Tibial artery (tissue), 4 donors: ENCODE measurements around the gene BTRC.
"Not testable (repeated sequence)": the region's sequence is repeated elsewhere in the genome, so short reads cannot be mapped to it uniquely, and the experiment has no call there.

Experiments
- DNase-seq, 2 donors: peaks; one replicate each; pipeline ENCODE4 v3.0.0-alpha.2; 2019
- H3K27ac ChIP-seq, 2 donors: fragments of 200-600 bp; sonication (generic) in 1 of 2; 1 replicate in 1 of 2; 2 replicates in 1 of 2; pipeline ENCODE4 v1.5.1; 2018 to 2019; ENCODE audit warnings: mild to moderate bottlenecking in 1 of 2
- H3K27me3 ChIP-seq, 2 donors: fragments of 200-600 bp; sonication (generic) in 1 of 2; one replicate each; pipeline versions ENCODE4 v1.5.1 to v1.6.0; 2016 to 2019
- H3K36me3 ChIP-seq, 3 donors: fragments of 200-600 bp; sonication (generic) in 2 of 3; one replicate each; pipeline ENCODE4 v1.5.1; 2016 to 2019; ENCODE audit warnings: mild to moderate bottlenecking in 2 of 3
- H3K4me1 ChIP-seq, 4 donors: fragments of 200-600 bp; sonication (generic) in 2 of 4; 1 replicate in 3 of 4; 2 replicates in 1 of 4; pipeline ENCODE4 v1.5.1; 2016 to 2019
- H3K4me3 ChIP-seq, 2 donors: fragments of 200-600 bp; sonication (generic) in 1 of 2; 1 replicate in 1 of 2; 2 replicates in 1 of 2; pipeline ENCODE4 v1.5.1; 2018 to 2019; ENCODE audit warnings: mild to moderate bottlenecking in 2 of 2
- H3K9me3 ChIP-seq, 3 donors: fragments of 200-600 bp; sonication (generic) in 1 of 3; one replicate each; pipeline ENCODE4 v1.5.1; 2016 to 2019
- intact Hi-C: fragments of 100-400 bp; cut with DNase I; formaldehyde crosslinking; loops from one replicate; pipeline ENCODE4 v1.15.0; 2023; ENCODE audit warnings: low total_unique reads
- TF ChIP-seq, protein P1 (sequence below), 2 experiments: fragments of 200-600 bp in 1 of 2; fragments of 450-650 bp in 1 of 2; IDR thresholded peaks; one replicate each; pipeline ENCODE4 v1.5.1; 2017 to 2019; ENCODE audit warnings: antibody characterized with exemption in 2 of 2, mild to moderate bottlenecking in 1 of 2, moderate library complexity in 1 of 2

The BTRC gene

DNA sequence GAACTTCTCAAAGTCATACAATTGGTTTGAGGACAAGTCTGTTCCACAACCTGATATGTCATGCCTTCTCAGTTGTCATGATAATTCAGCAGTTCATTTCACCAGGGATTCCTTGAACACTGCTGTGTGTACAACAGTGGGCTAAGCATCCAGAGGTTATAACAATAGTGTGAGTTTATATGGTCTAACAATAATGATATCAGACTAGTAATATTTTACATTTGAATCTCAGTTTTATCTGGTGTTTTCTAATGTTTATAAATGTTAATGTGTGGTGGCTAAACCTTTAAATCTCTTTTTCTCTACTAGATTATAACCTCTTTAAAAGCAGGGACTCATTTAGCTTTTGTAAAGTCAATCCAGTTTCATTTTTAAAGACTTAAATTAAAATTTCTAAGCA lies 48.7 kb downstream of the BTRC start:
- Histone ChIP-seq H3K36me3 (no peaks in the 10 kb centered on the region), H3K4me1 (peaks cover 0 to 3% (median 0%) of the 10 kb centered on the region in 4 donors), H3K27me3 (no peaks in the 10 kb centered on the region), H3K27ac (no peak overlapping the region), H3K4me3 (no peak overlapping the region), H3K9me3 (no peaks in the 10 kb centered on the region)
- intact Hi-C loops: no loop called here
- TF ChIP-seq, protein P1, sequence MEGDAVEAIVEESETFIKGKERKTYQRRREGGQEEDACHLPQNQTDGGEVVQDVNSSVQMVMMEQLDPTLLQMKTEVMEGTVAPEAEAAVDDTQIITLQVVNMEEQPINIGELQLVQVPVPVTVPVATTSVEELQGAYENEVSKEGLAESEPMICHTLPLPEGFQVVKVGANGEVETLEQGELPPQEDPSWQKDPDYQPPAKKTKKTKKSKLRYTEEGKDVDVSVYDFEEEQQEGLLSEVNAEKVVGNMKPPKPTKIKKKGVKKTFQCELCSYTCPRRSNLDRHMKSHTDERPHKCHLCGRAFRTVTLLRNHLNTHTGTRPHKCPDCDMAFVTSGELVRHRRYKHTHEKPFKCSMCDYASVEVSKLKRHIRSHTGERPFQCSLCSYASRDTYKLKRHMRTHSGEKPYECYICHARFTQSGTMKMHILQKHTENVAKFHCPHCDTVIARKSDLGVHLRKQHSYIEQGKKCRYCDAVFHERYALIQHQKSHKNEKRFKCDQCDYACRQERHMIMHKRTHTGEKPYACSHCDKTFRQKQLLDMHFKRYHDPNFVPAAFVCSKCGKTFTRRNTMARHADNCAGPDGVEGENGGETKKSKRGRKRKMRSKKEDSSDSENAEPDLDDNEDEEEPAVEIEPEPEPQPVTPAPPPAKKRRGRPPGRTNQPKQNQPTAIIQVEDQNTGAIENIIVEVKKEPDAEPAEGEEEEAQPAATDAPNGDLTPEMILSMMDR (IDR thresholded peaks at IDR 0.05): no peak
- no peak for DNase-seq

DNA sequence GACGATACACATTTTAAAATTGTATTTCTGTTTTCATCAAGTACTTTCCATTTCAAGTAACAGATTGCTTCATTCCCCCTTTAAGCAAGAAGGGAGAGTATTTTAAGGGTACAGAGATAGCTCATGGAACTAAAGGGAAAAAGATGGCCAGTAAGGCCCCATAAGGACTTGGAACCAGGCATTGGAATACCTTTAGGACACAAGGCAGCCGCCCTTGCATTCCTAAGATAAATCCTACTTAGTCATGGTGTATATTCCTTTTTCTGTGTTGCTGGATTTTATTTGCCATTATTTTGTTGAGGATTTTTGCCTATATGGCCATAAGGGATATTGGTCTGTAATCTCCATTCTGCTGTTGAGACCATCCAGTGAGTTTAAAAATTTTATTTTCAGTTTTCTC lies 49.2 kb downstream of the BTRC start:
- intact Hi-C loops: no loop called here
- H3K36me3 ChIP-seq: peaks cover 0 to under 1% (median 0%) of the 10 kb centered on the region in 3 donors
- no peaks in the 10 kb centered on the region for H3K27me3 ChIP-seq

DNA sequence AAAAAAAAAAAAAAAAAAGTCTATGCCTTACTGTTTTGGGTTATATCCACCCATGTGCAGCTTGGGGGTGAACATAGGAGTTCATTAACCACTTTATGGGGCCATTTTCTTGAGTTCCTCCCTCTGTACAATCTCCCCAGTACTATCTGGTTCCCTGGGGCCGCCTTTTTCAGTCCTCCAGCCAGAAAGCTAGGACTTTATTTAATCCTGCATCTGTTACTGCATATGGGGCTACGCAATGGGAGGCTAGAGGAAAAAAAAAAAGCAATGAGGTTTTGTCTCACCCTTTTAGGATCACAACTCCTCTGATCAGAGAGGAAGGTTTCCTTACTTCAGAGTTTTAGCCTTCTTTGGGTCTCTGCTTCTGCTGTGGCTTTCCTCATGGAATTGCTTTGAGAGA lies 51.0 kb downstream of the BTRC start:
- H3K27me3 ChIP-seq: no peaks in the 10 kb centered on the region
- TF ChIP-seq, protein P1 (IDR thresholded peaks at IDR 0.05): no peak
- H3K9me3 ChIP-seq: no peaks in the 10 kb centered on the region
- H3K4me3 ChIP-seq: no peak overlapping the region
- intact Hi-C loops: no loop called here
- peaks cover 0 to 3% (median 0%) of the 10 kb centered on the region in 4 donors for H3K4me1 ChIP-seq
- peaks cover 0 to 14% (median under 1%) of the 10 kb centered on the region in 3 donors for H3K36me3 ChIP-seq
- DNase-seq: no peak
- no peak overlapping the region for H3K27ac ChIP-seq

More for the DNA sequence above, 49.2 kb downstream of the BTRC start:
- DNase-seq: no peak
- H3K9me3 ChIP-seq: no peaks in the 10 kb centered on the region
- TF ChIP-seq, protein P1 (IDR thresholded peaks at IDR 0.05): no peak
- H3K4me3 ChIP-seq: no peak overlapping the region
- peaks cover 0 to 3% (median 0%) of the 10 kb centered on the region in 4 donors for H3K4me1 ChIP-seq
- H3K27ac ChIP-seq: no peak overlapping the region

DNA sequence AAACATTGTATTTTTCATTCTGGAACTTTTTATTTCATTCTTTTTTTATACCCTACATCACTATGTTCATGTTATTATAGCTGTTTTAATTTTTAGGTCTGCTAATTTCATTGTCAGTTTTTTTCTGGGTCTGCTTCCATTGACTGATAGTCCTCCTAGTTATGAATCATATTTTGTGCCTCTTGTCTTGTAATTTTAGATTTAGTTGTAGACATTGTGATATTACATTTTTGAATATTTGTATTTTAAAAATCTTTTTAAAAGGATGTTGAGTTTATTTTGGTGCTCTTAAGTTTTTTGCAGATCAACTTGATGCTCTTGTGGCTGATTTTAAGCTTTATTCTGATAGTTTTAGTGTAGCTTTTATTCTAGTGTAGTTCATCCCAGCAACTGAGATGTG lies 57.6 kb downstream of the BTRC start:
- TF ChIP-seq, protein P1 (IDR thresholded peaks at IDR 0.05): no peak
- H3K27ac ChIP-seq: no peak overlapping the region
- intact Hi-C loops: no loop called here
- DNase-seq: no peak
- H3K4me3 ChIP-seq: no peak overlapping the region
- peaks cover 0 to 7% (median 0%) of the 10 kb centered on the region in 3 donors for H3K9me3 ChIP-seq
- H3K36me3 ChIP-seq: peaks cover 0 to 23% (median 6%) of the 10 kb centered on the region in 3 donors
- H3K27me3 ChIP-seq: no peaks in the 10 kb centered on the region
- H3K4me1 ChIP-seq: no peaks in the 10 kb centered on the region

DNA sequence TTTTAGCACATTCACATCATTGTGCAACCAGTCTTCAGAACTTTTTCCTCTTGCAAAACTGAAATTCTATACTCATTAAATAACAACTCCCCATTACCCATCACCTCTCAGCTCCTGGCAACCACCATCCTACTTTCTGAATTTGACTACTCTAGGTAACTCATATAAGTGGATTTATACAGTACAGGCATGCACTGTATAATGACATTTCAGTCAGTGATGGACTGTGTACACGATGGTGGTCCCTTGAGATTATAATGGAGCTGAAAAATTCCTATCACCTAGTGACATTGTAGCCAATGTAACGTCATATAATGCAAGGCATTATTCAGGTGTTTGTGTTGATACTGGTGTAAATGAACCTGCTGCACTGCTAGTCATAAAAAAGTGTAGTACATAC lies 60.1 kb downstream of the BTRC start:
- intact Hi-C loops: no loop called here
- Histone ChIP-seq H3K27ac (no peak overlapping the region), H3K36me3 (peaks cover 0 to 14% (median 6%) of the 10 kb centered on the region in 3 donors), H3K9me3 (peaks cover 0 to 7% (median 0%) of the 10 kb centered on the region in 3 donors), H3K4me1 (no peaks in the 10 kb centered on the region), H3K27me3 (no peaks in the 10 kb centered on the region), H3K4me3 (no peak overlapping the region)
- no peak for DNase-seq
- TF ChIP-seq, protein P1 (IDR thresholded peaks at IDR 0.05): no peak

DNA sequence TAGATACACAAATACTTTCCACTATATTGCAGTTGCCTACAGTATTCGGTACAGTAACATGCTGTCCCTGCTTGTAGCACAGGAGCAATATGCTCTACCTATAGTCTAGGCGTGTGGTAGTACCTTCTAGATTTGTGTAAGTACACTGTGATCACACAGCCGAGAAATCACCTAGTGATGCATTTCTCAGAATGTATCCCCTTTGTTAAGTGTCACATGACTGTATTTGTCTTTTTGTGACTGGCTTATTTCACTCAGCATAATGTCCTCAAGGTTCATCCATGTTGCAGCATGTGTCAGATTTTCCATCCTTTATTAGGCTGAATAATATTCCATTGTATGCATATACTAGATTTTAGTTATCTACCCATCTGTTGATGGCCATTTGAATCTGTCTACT lies 61.9 kb downstream of the BTRC start:
- Histone ChIP-seq H3K27ac (no peak overlapping the region), H3K27me3 (no peaks in the 10 kb centered on the region), H3K4me3 (no peak overlapping the region), H3K4me1 (no peaks in the 10 kb centered on the region), H3K9me3 (peaks cover 0 to 7% (median 0%) of the 10 kb centered on the region in 3 donors), H3K36me3 (peaks cover 0 to 5% (median 0%) of the 10 kb centered on the region in 3 donors)
- TF ChIP-seq, protein P1 (IDR thresholded peaks at IDR 0.05): no peak
- no peak for DNase-seq
- intact Hi-C loops: no loop called here

DNA sequence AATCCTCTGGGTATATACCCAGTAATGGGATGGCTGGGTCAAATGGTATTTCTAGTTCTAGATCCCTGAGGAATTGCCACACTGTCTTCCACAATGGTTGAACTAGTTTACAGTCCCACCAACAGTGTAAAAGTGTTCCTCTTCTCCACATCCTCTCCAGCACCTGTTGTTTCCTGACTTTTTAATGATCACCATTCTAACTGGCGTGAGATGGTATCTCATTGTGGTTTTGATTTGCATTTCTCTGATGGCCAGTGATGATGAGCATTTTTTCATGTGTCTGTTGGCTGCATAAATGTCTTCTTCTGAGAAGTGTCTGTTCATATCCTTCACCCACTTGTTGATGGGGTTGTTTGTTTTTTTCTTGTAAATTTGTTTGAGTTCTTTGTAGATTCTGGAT lies 68.0 kb downstream of the BTRC start:
- H3K9me3 ChIP-seq: not testable (repeated sequence)

More for the DNA sequence above, 68.0 kb downstream of the BTRC start:
- H3K36me3 ChIP-seq, H3K4me3 ChIP-seq, DNase-seq, intact Hi-C loops, H3K27me3 ChIP-seq, H3K27ac ChIP-seq, H3K4me1 ChIP-seq: not testable (repeated sequence)
